MCF 10A (cell line): ENCODE data around the gene RHOT1. TPM values are rescaled to one million over a fixed set of nuclear protein-coding genes. Genes with fewer than 3 reads are reported as not detected.
"Not testable (repeated sequence)": the region's sequence is repeated elsewhere in the genome, so short reads cannot be mapped to it uniquely, and the experiment has no call there.

Source experiments
- BruUV-seq: library from RNA; stranded (reverse); fragments of 400-500 nt; replicated peaks from 2 replicates; lab custom pipeline; 2021; lab: Mats Ljungman, UMichigan
- CTCF ChIA-PET: fragments of 300-600 bp; sonication (Branson Sonifier 250); formaldehyde crosslinking; extraction: SDS; loops from one replicate; lab custom pipeline; 2021; ENCODE audit warnings: antibody characterized with exemption, inconsistent platforms; lab: Yijun Ruan, JAX
- POLR2A ChIA-PET: fragments of 300-600, 350-650 bp; sonication (Branson Sonifier 250); formaldehyde crosslinking; extraction: SDS; loops from one replicate; lab custom pipeline; 2020; ENCODE audit warnings: antibody characterized with exemption, inconsistent platforms; lab: Yijun Ruan, JAX
- DNase-seq: peaks from one replicate; pipeline ENCODE4 v3.0.0-alpha.2; 2018; ENCODE audit not compliant: unreplicated experiment
- H3K27ac Mint-ChIP-seq: one replicate; pipeline ENCODE4 v1.8.0; 2022; ENCODE audit warnings: mild to moderate bottlenecking, low read depth, mixed read lengths; ENCODE audit not compliant: unreplicated experiment
- H3K27me3 Mint-ChIP-seq: one replicate; pipeline ENCODE4 v1.8.0; 2022; ENCODE audit warnings: mixed read lengths; ENCODE audit not compliant: insufficient read depth, unreplicated experiment
- H3K36me3 Mint-ChIP-seq: one replicate; pipeline ENCODE4 v1.8.0; 2022; ENCODE audit warnings: mild to moderate bottlenecking, moderate library complexity, mixed read lengths; ENCODE audit not compliant: insufficient read depth, unreplicated experiment
- H3K4me1 Mint-ChIP-seq: one replicate; pipeline ENCODE4 v1.8.0; 2022; ENCODE audit warnings: mixed read lengths; ENCODE audit not compliant: insufficient read depth, unreplicated experiment
- H3K4me3 Mint-ChIP-seq: one replicate; pipeline ENCODE4 v1.8.0; 2022; ENCODE audit warnings: mild to moderate bottlenecking, moderate library complexity, mixed read lengths; ENCODE audit not compliant: unreplicated experiment
- H3K9me3 Mint-ChIP-seq: one replicate; pipeline ENCODE4 v1.8.0; 2022; ENCODE audit warnings: mixed read lengths; ENCODE audit not compliant: unreplicated experiment
- intact Hi-C: fragments of 100-400 bp; cut with micrococcal nuclease; formaldehyde crosslinking; loops from 2 replicates; pipeline ENCODE4 v1.14.1; 2022
- total RNA-seq: library from RNA; stranded (reverse); gene quantifications from 2 replicates; pipeline ENCODE4 v1.2.3, GENCODE V29; 2022
- TF ChIP-seq, protein P1 (sequence below): fragments of 200-600 bp; IDR thresholded peaks from one replicate; pipeline ENCODE4 v1.8.0; 2022; ENCODE audit warnings: antibody characterized with exemption, mild to moderate bottlenecking; ENCODE audit not compliant: unreplicated experiment

RHOT1 gene
- total RNA-seq, 1 experiment from 2014 or later = 19.8 TPM

DNA sequence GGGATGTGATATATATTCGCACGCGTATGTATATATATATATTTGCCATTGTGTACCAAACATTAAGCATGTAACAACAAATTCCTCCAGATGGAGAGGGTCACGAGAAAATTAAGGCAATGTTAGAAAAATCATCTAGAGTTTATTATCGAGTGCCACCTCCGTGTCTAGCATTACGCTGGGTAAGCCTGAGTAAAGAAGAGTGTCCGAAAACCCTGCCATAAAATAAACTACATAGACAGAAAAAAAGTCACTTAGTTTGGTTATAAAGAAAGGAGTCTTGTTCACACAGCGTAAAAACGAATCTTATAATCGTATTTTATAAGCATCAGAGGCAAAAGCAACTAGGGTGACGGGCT lies 644 bp upstream of the RHOT1 start:
- Mint-ChIP-seq H3K9me3 (no peaks in the 10 kb centered on the region), H3K27me3 (no peaks in the 10 kb centered on the region), H3K4me3 (peak overlapping the region; percentile 96), H3K4me1 (peaks cover 13% of the 10 kb centered on the region), H3K27ac (no peak overlapping the region), H3K36me3 (peaks cover 4% of the 10 kb centered on the region)
- CTCF ChIA-PET = interaction anchor here (0.7 to 3.7 kb wide), 4 partner anchors 9 to 134 kb away, joined by 3 to 30 read pairs (median 4); no protein-coding TSS in a partner anchor
- peak; percentile 15 for DNase-seq
- BruUV-seq = TSS peak; percentile 37
- intact Hi-C loops = no loop called here
- TF ChIP-seq, protein P1, sequence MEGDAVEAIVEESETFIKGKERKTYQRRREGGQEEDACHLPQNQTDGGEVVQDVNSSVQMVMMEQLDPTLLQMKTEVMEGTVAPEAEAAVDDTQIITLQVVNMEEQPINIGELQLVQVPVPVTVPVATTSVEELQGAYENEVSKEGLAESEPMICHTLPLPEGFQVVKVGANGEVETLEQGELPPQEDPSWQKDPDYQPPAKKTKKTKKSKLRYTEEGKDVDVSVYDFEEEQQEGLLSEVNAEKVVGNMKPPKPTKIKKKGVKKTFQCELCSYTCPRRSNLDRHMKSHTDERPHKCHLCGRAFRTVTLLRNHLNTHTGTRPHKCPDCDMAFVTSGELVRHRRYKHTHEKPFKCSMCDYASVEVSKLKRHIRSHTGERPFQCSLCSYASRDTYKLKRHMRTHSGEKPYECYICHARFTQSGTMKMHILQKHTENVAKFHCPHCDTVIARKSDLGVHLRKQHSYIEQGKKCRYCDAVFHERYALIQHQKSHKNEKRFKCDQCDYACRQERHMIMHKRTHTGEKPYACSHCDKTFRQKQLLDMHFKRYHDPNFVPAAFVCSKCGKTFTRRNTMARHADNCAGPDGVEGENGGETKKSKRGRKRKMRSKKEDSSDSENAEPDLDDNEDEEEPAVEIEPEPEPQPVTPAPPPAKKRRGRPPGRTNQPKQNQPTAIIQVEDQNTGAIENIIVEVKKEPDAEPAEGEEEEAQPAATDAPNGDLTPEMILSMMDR = no peak
- POLR2A ChIA-PET = interaction anchor here (0.6 to 3.9 kb wide), 9 partner anchors 9 to 1404 kb away, joined by 3 to 40 read pairs (median 5); partner anchors contain the start of gene LRRC37B

DNA sequence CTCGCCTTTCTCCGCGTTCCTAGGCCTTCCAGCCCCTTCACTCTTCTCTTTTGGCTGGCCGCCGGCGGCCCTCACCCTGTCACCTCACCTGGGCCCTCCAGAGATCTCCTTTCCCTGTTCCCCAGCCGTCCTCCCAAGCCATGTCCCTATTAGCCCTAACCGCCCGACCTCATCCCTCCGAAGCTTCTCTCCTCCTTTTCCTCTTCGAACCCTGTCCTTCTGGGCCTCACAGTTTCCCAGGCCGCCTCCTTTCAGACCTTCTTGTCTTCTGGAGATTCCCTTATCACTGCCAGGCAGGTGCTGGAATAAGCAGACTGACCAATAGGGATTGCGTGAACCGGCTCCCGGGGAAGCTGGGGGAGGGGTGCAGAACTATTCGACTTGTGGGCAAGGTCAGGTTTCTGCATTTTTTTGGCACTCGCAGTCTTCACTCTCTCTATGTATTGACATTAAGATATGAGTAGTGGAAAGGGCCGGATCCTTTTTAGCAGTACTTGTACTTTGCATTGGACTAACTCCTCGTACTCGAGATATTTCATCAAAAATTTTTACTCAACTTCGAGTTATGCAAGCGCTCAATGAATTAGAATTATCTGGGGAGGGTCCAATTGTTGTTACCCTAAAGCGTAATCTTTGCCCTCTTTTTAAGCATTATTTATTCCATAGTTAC lies 690 bp downstream of the RHOT1 start:
- Mint-ChIP-seq H3K27me3 (no peaks in the 10 kb centered on the region), H3K9me3 (no peaks in the 10 kb centered on the region), H3K27ac (peak overlapping the region; percentile 87), H3K4me3 (peak overlapping the region; percentile 96), H3K4me1 (peaks cover 13% of the 10 kb centered on the region), H3K36me3 (peaks cover 4% of the 10 kb centered on the region)
- intact Hi-C loops = no loop called here
- ChIA-PET POLR2A (interaction anchor here (0.6 to 3.9 kb wide), 13 partner anchors 8 to 242 kb away, joined by 3 to 40 read pairs (median 5); partner anchors contain the start of genes LRRC37B and UTP6), CTCF (interaction anchor here (0.6 to 1.1 kb wide), 4 partner anchors 24 to 330 kb away, joined by 3 to 4 read pairs (median 3); no protein-coding TSS in a partner anchor)
- peak; percentile 75 for DNase-seq
- no TSS peak for BruUV-seq
- TF ChIP-seq, protein P1 = no peak

DNA sequence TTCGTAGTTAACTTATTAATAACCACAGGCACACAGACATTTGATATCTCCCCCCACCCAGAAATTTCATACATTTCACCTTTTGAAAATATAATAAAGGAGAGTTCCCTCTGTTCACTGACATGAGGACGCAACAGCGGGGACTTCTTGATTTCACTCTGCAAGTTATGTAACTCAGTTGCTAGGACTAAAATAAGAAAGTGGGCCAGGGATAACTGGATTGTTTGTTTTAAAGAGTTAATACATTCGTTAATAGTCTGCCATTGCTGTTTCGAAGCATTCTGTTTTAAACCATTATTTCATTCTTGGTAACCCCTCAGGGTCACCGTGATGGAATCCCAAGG lies 1.2 kb downstream of the RHOT1 start:
- Mint-ChIP-seq H3K9me3 (no peaks in the 10 kb centered on the region), H3K4me3 (peak overlapping the region; percentile 96)
- CTCF ChIA-PET = interaction anchor here (0.7 kb wide), 1 partner anchor 145 kb away, joined by 3 read pairs; no protein-coding TSS in a partner anchor

DNA sequence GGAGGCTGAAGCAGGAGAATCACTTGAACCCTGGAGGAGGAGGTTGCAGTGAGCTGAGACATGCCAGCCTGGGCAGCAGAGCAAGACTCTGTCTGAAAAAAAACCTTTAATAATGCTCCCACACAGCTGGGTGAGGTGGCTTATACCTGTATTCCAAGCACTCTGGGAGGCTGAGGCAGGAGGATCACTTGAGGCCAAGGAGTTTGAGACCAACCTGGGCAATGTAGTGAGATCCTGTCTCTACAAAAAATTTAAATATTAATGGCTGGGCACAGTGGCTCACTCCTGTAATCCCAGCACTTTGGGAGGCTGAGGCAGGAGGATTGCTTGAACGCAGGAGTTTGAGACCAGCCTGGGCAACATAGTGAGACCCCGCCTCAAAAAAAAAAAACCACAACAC lies 2.1 kb downstream of the RHOT1 start:
- H3K27ac Mint-ChIP-seq, DNase-seq, H3K36me3 Mint-ChIP-seq, BruUV-seq, H3K4me3 Mint-ChIP-seq, CTCF ChIA-PET, H3K27me3 Mint-ChIP-seq, H3K9me3 Mint-ChIP-seq, intact Hi-C loops: not testable (repeated sequence)
- H3K4me1 Mint-ChIP-seq = peaks cover 13% of the 10 kb centered on the region
- POLR2A ChIA-PET = interaction anchor here (1.2 to 1.3 kb wide), 2 partner anchors 17 to 36 kb away, joined by 3 to 4 read pairs; no protein-coding TSS in a partner anchor

More for the DNA sequence above, 1.2 kb downstream of the RHOT1 start:
- TSS peak; percentile 38 for BruUV-seq
- POLR2A ChIA-PET = interaction anchor here (0.6 to 3.9 kb wide), 10 partner anchors 9 to 1945 kb away, joined by 3 to 40 read pairs (median 4); partner anchors contain the start of genes LRRC37B and UTP6
- peaks cover 13% of the 10 kb centered on the region for H3K4me1 Mint-ChIP-seq
- no peaks in the 10 kb centered on the region for H3K27me3 Mint-ChIP-seq
- H3K27ac Mint-ChIP-seq = no peak overlapping the region
- no peak for DNase-seq
- intact Hi-C loops = no loop called here
- peaks cover 4% of the 10 kb centered on the region for H3K36me3 Mint-ChIP-seq
- TF ChIP-seq, protein P1 = no peak
